T-cell (primary cell): ENCODE measurements around the gene ETS1. TPM values are rescaled to one million over a fixed set of nuclear protein-coding genes. Genes with fewer than 3 reads are reported as not detected.
A peak's percentile ranks its signal among the peaks of the same experiment; 100 is the strongest.

Experiments
- ATAC-seq, 4 experiments: fragments of 200-7000 bp in 3 of 4; fragments of 150-1000 bp in 1 of 4; cut with Tn5 transposase; replicated peaks in 1 of 4; 1 replicate in 3 of 4; 2 replicates in 1 of 4; pipeline ENCODE4 v1.10.0; 2021; ENCODE audit warnings: moderate library complexity in 3 of 4, mild to moderate bottlenecking in 2 of 4, moderate number of reproducible peaks in 1 of 4
- CTCF ChIA-PET, 2 donors: fragments of 300-600 bp; sonication (Branson Sonifier 250); formaldehyde crosslinking; loops; one replicate each; lab custom pipeline; 2022; ENCODE audit warnings: antibody characterized with exemption in 2 of 2; lab: Charles Lee
- POLR2A ChIA-PET, 2 donors: fragments of 300-600 bp; sonication (Branson Sonifier 250); formaldehyde crosslinking; loops; one replicate each; lab custom pipeline; 2022; ENCODE audit warnings: antibody characterized with exemption in 2 of 2; lab: Charles Lee
- DNase-seq, 35 experiments: peaks; one replicate each; pipeline versions ENCODE4 v3.0.0 to v3.0.0-alpha.2; 2013 to 2023
- H3K27ac ChIP-seq: one replicate; pipeline ENCODE4 v1.5.1; 2013; ENCODE audit warnings: low read length
- H3K27me3 ChIP-seq, 2 experiments: replicated peaks in 1 of 2; 1 replicate in 1 of 2; 2 replicates in 1 of 2; pipeline versions ENCODE4 v1.6.1 to v1.7.0; 2013; ENCODE audit warnings: low read length in 1 of 2, mixed read lengths in 1 of 2; ENCODE audit not compliant: control insufficient read depth in 2 of 2, insufficient read depth in 2 of 2; ENCODE audit errors: extremely low read depth in 1 of 2
- H3K36me3 ChIP-seq, 2 donors: 1 replicate in 1 of 2; 2 replicates in 1 of 2; pipeline versions ENCODE4 v1.6.1 to v1.7.0; 2013; ENCODE audit warnings: low read length in 1 of 2; ENCODE audit not compliant: control insufficient read depth in 2 of 2, insufficient read depth in 1 of 2; ENCODE audit errors: extremely low read depth in 1 of 2
- H3K4me1 ChIP-seq, 2 experiments: 1 replicate in 1 of 2; 2 replicates in 1 of 2; pipeline versions ENCODE4 v1.6.1 to v1.7.0; 2013; ENCODE audit warnings: low read length in 2 of 2, mixed read lengths in 1 of 2; ENCODE audit not compliant: insufficient read depth in 2 of 2, control insufficient read depth in 1 of 2; ENCODE audit errors: extremely low read depth in 1 of 2
- H3K4me3 ChIP-seq, 2 donors: 1 replicate in 1 of 2; 2 replicates in 1 of 2; pipeline versions ENCODE4 v1.5.1 to v1.7.0; 2013; ENCODE audit warnings: mild to moderate bottlenecking in 2 of 2, low read length in 1 of 2, moderate library complexity in 1 of 2; ENCODE audit not compliant: control insufficient read depth in 1 of 2; ENCODE audit errors: extremely low read depth in 1 of 2
- H3K9me3 ChIP-seq: 2 replicates; pipeline ENCODE4 v1.7.0; 2013
- H3K27ac Mint-ChIP-seq, 2 donors: one replicate each; pipeline ENCODE4 v1.8.0; 2020 to 2021; ENCODE audit warnings: mild to moderate bottlenecking in 2 of 2, mixed read lengths in 2 of 2
- H3K27me3 Mint-ChIP-seq, 2 donors: one replicate each; pipeline ENCODE4 v1.8.0; 2021 to 2022; ENCODE audit warnings: mixed read lengths in 2 of 2
- H3K36me3 Mint-ChIP-seq: one replicate; pipeline ENCODE4 v1.8.0; 2021; ENCODE audit warnings: mixed read lengths
- H3K4me1 Mint-ChIP-seq, 3 donors: one replicate each; pipeline ENCODE4 v1.8.0; 2020 to 2022; ENCODE audit warnings: mixed read lengths in 3 of 3, mild to moderate bottlenecking in 1 of 3
- H3K4me3 Mint-ChIP-seq, 3 donors: one replicate each; pipeline ENCODE4 v1.8.0; 2020 to 2022; ENCODE audit warnings: mild to moderate bottlenecking in 3 of 3, mixed read lengths in 3 of 3, moderate library complexity in 3 of 3
- H3K9me3 Mint-ChIP-seq, 3 donors: one replicate each; pipeline ENCODE4 v1.8.0; 2020 to 2022; ENCODE audit warnings: mixed read lengths in 3 of 3
- WGBS: methylation state at CpG from one replicate; pipeline ENCODE4 v1.1.5; 2013; ENCODE audit warnings: missing lambda C conversion rate; ENCODE audit not compliant: insufficient coverage; 5-methylcytosine and 5-hydroxymethylcytosine counted together
- total RNA-seq, 35 experiments: library from RNA in 6 of 35; stranded (reverse) in 6 of 35; fragments of 120-200 nt in 1 of 35; gene quantifications; one replicate each; pipeline versions ENCODE4 v1.2.1 to v1.2.4 and lab custom pipeline; 2013 to 2026

Gene ETS1
- total RNA-seq, 5 donors from 2014 or later (not counting 1 experiment from before 2014, with no cell fraction given): 773 to 1,065 (median 854) TPM

DNA sequence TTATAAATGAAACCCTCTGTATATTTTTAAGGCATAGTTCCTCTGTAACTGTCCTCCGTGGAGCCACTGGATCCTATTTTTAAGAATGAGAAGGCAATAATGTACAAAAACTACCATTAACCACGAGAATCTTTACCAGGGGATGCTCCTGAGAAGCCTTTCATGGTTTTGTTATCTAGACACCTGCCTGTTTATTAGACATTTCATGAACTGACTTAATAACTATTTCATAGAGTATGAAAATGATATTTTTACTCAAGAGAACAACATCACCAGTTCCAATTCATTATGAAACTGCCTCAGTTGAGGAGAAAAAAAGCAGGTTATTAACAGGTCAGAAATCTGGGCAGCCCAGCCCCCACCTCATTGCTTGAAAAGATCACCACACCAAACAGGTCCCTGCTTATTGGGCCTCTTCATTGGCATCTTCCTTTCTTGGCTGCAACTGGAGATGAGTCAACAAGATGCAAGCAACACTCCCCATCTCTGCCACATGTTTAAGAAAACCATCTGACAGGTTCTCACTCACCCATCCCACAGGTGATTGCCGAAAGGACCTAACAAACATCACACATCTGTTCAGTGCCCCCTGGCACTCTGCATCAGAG lies 27.8 kb downstream of the ETS1 start:
- Histone ChIP-seq H3K36me3 (no peaks in the 10 kb centered on the region), H3K4me3 (no peak overlapping the region), H3K27ac (no peak overlapping the region), H3K9me3 (no peaks in the 10 kb centered on the region), H3K4me1 (peaks cover 0 to 2% of the 10 kb centered on the region in 2 experiments), H3K27me3 (no peaks in the 10 kb centered on the region)
- Mint-ChIP-seq H3K9me3 (no peaks in the 10 kb centered on the region), H3K36me3 (no peaks in the 10 kb centered on the region), H3K4me3 (no peak overlapping the region), H3K4me1 (peaks cover 18 to 27% (median 26%) of the 10 kb centered on the region in 3 donors), H3K27ac (no peak overlapping the region), H3K27me3 (no peaks in the 10 kb centered on the region)
- 50% methylated on average over 1 of the region's 3 CpGs for WGBS
- ChIA-PET POLR2A (interaction anchor here in 1 of 2 donors (0.5 kb wide), 1 partner anchor 27 kb away, joined by 3 read pairs; no protein-coding TSS in a partner anchor), CTCF (no interaction called here)
- ATAC-seq: no peak
- DNase-seq: no peak

DNA sequence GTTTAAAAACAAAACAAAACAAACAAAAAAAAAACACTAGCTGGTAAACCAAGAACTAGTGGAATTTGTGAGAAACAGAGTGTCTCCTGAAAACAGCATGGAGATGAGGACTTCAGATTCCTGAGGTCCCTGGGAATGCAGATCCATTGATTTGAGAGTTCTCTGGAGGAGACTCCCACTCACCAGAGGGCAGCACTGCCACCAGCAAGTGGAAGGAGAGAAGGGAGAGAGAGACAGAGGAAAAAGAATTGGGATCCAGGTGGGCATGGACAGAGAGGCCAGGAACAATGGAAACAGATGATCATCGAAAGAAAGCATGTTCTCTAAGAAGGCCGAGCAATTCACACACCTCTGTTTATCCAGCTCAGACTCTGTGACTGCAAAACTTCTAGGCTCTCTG lies 31.8 kb downstream of the ETS1 start:
- no peak for ATAC-seq
- no peak for DNase-seq
- Mint-ChIP-seq H3K4me1 (peaks cover 53 to 55% (median 54%) of the 10 kb centered on the region in 3 donors), H3K9me3 (no peaks in the 10 kb centered on the region), H3K4me3 (no peak overlapping the region), H3K27ac (no peak overlapping the region), H3K36me3 (no peaks in the 10 kb centered on the region), H3K27me3 (no peaks in the 10 kb centered on the region)
- WGBS: 100% methylated on average over 2 of the region's 2 CpGs
- Histone ChIP-seq H3K27ac (no peak overlapping the region), H3K4me1 (peaks cover 21 to 35% of the 10 kb centered on the region in 2 experiments), H3K4me3 (no peak overlapping the region), H3K9me3 (no peaks in the 10 kb centered on the region), H3K36me3 (no peaks in the 10 kb centered on the region), H3K27me3 (no peaks in the 10 kb centered on the region)
- POLR2A ChIA-PET: interaction anchor here in 1 of 2 donors (0.6 kb wide), 1 partner anchor 53 kb away, joined by 3 read pairs; no protein-coding TSS in a partner anchor
- CTCF ChIA-PET: interaction anchor here in 1 of 2 donors (0.6 kb wide), 1 partner anchor 24 kb away, joined by 3 read pairs; no protein-coding TSS in a partner anchor

DNA sequence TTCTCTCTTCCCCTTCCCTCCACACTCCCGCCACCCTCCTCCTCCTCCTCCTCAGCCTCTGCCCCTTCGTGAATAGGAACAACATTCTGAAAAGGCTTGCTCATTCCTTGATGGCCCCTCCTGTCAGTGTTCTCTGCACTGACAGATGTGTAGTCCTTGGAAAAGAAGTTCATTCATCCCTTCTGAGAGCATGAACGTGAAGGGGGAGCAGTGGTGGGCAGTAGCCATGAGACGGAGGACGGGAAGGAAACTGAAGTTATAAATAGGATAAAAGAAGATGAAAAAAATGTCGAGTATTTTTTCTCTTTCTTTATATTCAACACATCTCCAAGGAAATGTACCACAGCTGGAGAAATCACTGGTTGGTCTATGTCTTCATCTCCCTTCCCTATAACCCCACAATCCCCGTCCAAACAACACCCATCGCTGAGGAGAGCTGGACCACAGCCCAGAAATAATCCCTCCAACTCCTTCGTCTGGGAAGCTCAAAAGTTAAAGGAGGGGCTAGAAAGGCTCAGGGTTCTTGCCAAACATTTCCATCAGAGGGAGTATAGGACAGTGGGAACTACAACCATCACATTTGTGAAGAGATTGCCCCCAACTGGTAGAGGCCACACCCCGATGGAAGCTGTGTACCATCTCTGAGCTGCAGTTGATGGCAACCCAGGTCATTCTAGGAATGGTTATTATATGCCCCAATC lies 33.5 kb downstream of the ETS1 start:
- no peak for ATAC-seq
- peaks cover 33 to 53% of the 10 kb centered on the region in 2 experiments for H3K4me1 ChIP-seq
- H3K4me1 Mint-ChIP-seq: peaks cover 56 to 57% (median 56%) of the 10 kb centered on the region in 3 donors
- DNase-seq: no peak
- no peaks in the 10 kb centered on the region for H3K27me3 ChIP-seq
- CTCF ChIA-PET: interaction anchor here in 1 of 2 donors (0.8 to 1.3 kb wide), 2 partner anchors 30 to 78 kb away, joined by 3 to 4 read pairs; no protein-coding TSS in a partner anchor
- H3K9me3 Mint-ChIP-seq: no peaks in the 10 kb centered on the region
- H3K9me3 ChIP-seq: no peaks in the 10 kb centered on the region
- H3K27ac ChIP-seq: peak overlapping the region; percentile 82
- WGBS: 50% methylated on average over 1 of the region's 10 CpGs
- H3K27ac Mint-ChIP-seq: peak overlapping the region; percentile 80 to 98
- POLR2A ChIA-PET: interaction anchor here in 1 of 2 donors (0.6 to 0.8 kb wide), 3 partner anchors 26 to 75 kb away, joined by 3 to 10 read pairs (median 8); no protein-coding TSS in a partner anchor
- H3K36me3 ChIP-seq: no peaks in the 10 kb centered on the region
- no peaks in the 10 kb centered on the region for H3K27me3 Mint-ChIP-seq
- no peak overlapping the region for H3K4me3 ChIP-seq
- H3K36me3 Mint-ChIP-seq: no peaks in the 10 kb centered on the region
- peak overlapping the region in 1 of 3 donors; percentile 29 for H3K4me3 Mint-ChIP-seq

DNA sequence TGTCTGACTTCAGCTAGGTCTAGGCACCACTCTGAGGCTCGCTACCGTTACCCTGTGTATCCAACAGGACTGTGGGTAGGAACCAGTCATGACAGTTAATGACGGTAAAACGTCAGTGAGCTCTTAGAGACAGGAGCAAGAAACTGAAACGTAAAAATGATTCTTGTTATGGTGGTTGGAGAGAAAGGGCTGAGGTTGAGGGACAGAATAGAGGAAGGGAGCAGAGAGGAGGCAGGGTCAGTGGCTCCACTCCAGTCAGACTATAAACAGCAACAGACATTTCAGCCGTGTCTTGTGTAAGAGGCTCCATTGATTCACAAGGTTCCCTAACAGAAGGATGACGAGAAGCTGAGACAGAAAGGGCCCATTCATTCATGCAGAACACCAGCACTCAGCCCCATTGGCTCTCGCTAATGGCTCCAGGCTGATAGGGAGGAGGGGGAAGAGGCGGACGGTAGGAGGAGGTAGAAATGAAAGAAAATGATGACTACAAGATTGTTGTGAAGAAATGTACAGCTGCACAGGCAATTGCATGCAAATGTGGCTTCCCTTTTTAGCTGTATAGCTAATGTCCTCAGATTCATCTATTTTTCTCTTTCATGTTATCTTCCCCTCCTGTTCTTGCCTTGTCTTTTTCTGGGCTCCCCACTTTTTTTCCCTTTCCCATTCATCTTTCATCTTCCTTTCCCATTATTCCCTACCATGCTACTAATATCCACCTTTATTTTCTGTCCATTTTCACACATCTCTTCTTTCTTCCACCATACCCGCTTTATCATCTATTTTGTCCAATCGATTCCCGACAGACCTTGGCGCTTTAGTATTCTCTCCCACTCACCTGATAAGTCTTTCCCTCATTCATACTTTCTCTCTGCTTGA lies 34.3 kb downstream of the ETS1 start:
- POLR2A ChIA-PET: interaction anchor here (0.6 to 0.8 kb wide), 3 partner anchors 8 to 76 kb away, joined by 3 to 10 read pairs (median 3); no protein-coding TSS in a partner anchor
- DNase-seq: peak in 3 of 35 experiments; percentile 20 to 44 (median 40)
- CTCF ChIA-PET: interaction anchor here (0.6 to 1.3 kb wide), 3 partner anchors 79 to 352 kb away, joined by 3 to 4 read pairs (median 4); no protein-coding TSS in a partner anchor
- Histone ChIP-seq H3K27me3 (no peaks in the 10 kb centered on the region), H3K27ac (peak overlapping the region; percentile 82), H3K36me3 (no peaks in the 10 kb centered on the region), H3K4me1 (peaks cover 36 to 61% of the 10 kb centered on the region in 2 experiments), H3K4me3 (no peak overlapping the region), H3K9me3 (no peaks in the 10 kb centered on the region)
- WGBS: 85% methylated on average over 8 of the region's 14 CpGs
- Mint-ChIP-seq H3K36me3 (no peaks in the 10 kb centered on the region), H3K9me3 (no peaks in the 10 kb centered on the region), H3K4me3 (peak overlapping the region in 2 of 3 donors; percentile 26 to 35), H3K27ac (peak overlapping the region; percentile 80 to 98), H3K27me3 (no peaks in the 10 kb centered on the region), H3K4me1 (peaks cover 62 to 63% (median 63%) of the 10 kb centered on the region in 3 donors)
- ATAC-seq: peak in 3 of 4 experiments; percentile 11 to 21 (median 19)

DNA sequence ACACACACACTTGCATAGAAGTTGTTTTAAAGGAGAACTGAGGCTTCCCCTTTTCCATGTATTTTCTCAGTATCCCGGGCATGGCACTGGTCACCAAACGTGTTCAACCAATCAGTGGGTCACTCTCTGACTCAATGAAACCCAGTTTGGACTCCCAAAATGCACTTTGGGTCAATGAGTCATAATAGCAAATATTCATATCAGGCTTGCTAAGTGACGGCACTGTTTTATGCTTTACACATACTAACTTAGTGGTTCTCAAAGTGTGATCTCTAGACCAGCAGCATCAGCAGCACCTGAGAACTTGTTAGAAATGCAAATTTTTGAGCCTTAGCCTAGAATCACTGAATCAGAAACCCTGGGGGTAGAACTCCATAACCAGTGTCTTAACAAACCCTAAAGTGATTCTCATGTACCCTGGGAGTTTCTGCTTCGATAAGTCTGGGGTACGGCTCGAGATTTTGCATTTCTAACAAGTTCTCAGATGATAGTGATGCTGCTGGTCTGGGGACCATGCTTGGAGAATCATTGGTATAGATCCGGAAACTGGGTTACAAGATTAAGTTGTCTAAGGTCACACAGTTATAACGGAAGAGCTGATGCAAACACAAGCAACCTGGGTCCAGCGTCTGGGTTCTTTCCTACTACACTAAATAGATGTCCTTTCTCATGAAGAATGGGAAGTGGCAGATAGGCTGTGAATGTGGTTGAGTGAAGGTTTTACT lies 35.6 kb downstream of the ETS1 start:
- Histone ChIP-seq H3K27ac (peak overlapping the region; percentile 82), H3K4me3 (no peak overlapping the region), H3K4me1 (peaks cover 40 to 67% of the 10 kb centered on the region in 2 experiments), H3K27me3 (no peaks in the 10 kb centered on the region), H3K36me3 (no peaks in the 10 kb centered on the region), H3K9me3 (no peaks in the 10 kb centered on the region)
- ChIA-PET CTCF (interaction anchor here in 1 of 2 donors (0.5 to 0.8 kb wide), 2 partner anchors 9 to 80 kb away, joined by 3 read pairs; no protein-coding TSS in a partner anchor), POLR2A (no interaction called here)
- peak in 8 of 35 experiments; percentile 10 to 68 (median 17) for DNase-seq
- peak in 2 of 4 experiments; percentile 32 to 44 for ATAC-seq
- H3K9me3 Mint-ChIP-seq: no peaks in the 10 kb centered on the region
- H3K4me3 Mint-ChIP-seq: peak overlapping the region in 2 of 3 donors; percentile 32 to 89
- 35% methylated on average over 6 of the region's 9 CpGs for whole genome bisulfite sequencing
- peaks cover 75 to 76% (median 75%) of the 10 kb centered on the region in 3 donors for H3K4me1 Mint-ChIP-seq
- H3K27me3 Mint-ChIP-seq: no peaks in the 10 kb centered on the region
- H3K36me3 Mint-ChIP-seq: no peaks in the 10 kb centered on the region
- peak overlapping the region; percentile 80 to 98 for H3K27ac Mint-ChIP-seq
